ENCODE measurements around the gene KIF26B. TPM values are rescaled to one million over a fixed set of nuclear protein-coding genes. Genes with fewer than 3 reads are reported as not detected.

The KIF26B gene
- polyA plus RNA-seq, 1 donor (not counting 4 experiments of a cell fraction or from before 2014, with no cell fraction given) = 0.58 TPM

- dilution Hi-C loops (cut with MboI; ENCODE audit: extremely low pct_ligation_motif_present, low sequenced_read_pairs) = no loop called here
- H3K9ac ChIP-seq (ENCODE audit: control insufficient read depth, extremely low read depth, insufficient read depth, low read length) = no peak overlapping the region
These were observed 187.0 kb downstream of the KIF26B start for GRCh38 chr1:245341743-245342142.

DNA sequence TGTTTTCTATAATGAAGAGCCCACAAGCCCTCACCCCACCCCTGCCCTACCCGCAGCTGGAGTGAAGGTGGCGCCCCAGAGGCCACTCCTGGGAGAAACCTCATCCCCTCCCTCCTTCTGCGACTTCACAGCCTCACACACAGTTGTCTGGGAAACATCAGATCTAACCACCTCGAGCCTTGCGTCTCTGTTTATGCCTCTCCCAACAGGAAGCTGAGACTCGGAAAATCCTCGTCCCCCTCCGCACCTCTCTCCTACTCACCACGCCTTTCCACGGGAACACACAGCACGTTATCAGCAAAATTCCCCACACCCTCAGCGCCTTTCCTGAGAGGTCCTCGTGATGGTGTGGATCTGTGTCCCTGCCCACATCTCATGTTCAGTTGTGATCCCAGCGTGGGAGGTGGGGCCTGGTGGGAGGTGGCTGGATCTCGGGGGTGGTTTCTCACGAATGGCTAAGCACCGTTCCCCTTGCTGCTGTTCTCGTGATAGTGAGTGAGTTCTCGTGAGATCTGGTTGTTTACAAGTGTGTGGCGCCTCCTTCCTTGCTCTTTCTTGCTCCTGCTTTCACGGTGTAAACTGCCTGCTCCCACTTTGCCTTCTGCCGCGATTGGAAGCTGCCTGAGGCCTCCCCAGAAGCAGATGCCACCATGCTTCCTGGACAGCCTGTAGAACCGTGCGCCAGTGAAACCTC, 190.6 kb downstream of the KIF26B start:
- H3K27me3 ChIP-seq (ENCODE audit: control insufficient read depth, extremely low read depth, insufficient read depth, low read length) = no peaks in the 10 kb centered on the region

More at GRCh38 chr1:245341743-245342142, 187.0 kb downstream of the KIF26B start:
- Histone ChIP-seq H4K20me1 (ENCODE audit: control insufficient read depth, extremely low read depth, insufficient read depth, low read length) (no peaks in the 10 kb centered on the region), H3K27me3 (ENCODE audit: control insufficient read depth, extremely low read depth, insufficient read depth, low read length) (no peaks in the 10 kb centered on the region), H3K4me3 (ENCODE audit: control insufficient read depth in 2 of 3, extremely low read depth in 1 of 3, insufficient read depth in 2 of 3, low read depth in 1 of 3, low read length in 3 of 3) (no peak overlapping the region), H3K27ac (ENCODE audit: control insufficient read depth, insufficient read depth, low read length) (no peak overlapping the region), H3K9me3 (ENCODE audit: control insufficient read depth, low read depth, low read length) (no peaks in the 10 kb centered on the region), H3K4me1 (ENCODE audit: control insufficient read depth, extremely low read depth, insufficient read depth, low read length) (peaks cover 2% of the 10 kb centered on the region), H3K79me2 (ENCODE audit: control insufficient read depth, insufficient read depth, low read length) (no peaks in the 10 kb centered on the region), H2AFZ (ENCODE audit: control insufficient read depth, low read length) (no peak overlapping the region), H3K36me3 (ENCODE audit: control insufficient read depth in 2 of 2, extremely low read depth in 1 of 2, insufficient read depth in 2 of 2, low read length in 2 of 2) (no peaks in the 10 kb centered on the region), H3K4me2 (ENCODE audit: control insufficient read depth, extremely low read depth, insufficient read depth, low read depth, low read length) (no peak overlapping the region), H3K9me1 (ENCODE audit: control insufficient read depth, extremely low read depth, insufficient read depth, low read length) (no peaks in the 10 kb centered on the region)
- no peak for DNase-seq (ENCODE audit: low read depth, low spot score)
- TF ChIP-seq, protein P1, sequence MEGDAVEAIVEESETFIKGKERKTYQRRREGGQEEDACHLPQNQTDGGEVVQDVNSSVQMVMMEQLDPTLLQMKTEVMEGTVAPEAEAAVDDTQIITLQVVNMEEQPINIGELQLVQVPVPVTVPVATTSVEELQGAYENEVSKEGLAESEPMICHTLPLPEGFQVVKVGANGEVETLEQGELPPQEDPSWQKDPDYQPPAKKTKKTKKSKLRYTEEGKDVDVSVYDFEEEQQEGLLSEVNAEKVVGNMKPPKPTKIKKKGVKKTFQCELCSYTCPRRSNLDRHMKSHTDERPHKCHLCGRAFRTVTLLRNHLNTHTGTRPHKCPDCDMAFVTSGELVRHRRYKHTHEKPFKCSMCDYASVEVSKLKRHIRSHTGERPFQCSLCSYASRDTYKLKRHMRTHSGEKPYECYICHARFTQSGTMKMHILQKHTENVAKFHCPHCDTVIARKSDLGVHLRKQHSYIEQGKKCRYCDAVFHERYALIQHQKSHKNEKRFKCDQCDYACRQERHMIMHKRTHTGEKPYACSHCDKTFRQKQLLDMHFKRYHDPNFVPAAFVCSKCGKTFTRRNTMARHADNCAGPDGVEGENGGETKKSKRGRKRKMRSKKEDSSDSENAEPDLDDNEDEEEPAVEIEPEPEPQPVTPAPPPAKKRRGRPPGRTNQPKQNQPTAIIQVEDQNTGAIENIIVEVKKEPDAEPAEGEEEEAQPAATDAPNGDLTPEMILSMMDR (optimal IDR thresholded peaks at IDR 0.05 in 1 of 3, IDR thresholded peaks at IDR 0.05 in 1 of 3, conservative IDR thresholded peaks at IDR 0.05 in 1 of 3; ENCODE audit: extremely low read depth in 1 of 3, insufficient read depth in 2 of 3, low read length in 3 of 3) = no peak
- no peak for TF ChIP-seq EZH2 (IDR thresholded peaks at IDR 0.05; ENCODE audit: low read length)
- FAIRE-seq = no peak

More for the DNA sequence above, 190.6 kb downstream of the KIF26B start:
- no peak overlapping the region for H3K4me2 ChIP-seq (ENCODE audit: control insufficient read depth, extremely low read depth, insufficient read depth, low read depth, low read length)
- no peaks in the 10 kb centered on the region for H3K79me2 ChIP-seq (ENCODE audit: control insufficient read depth, insufficient read depth, low read length)
- FAIRE-seq (no peak), DNase-seq (ENCODE audit: low read depth, low spot score) (no peak)
- dilution Hi-C loops (cut with MboI; ENCODE audit: extremely low pct_ligation_motif_present, low sequenced_read_pairs) = no loop called here
- H3K27ac ChIP-seq (ENCODE audit: control insufficient read depth, insufficient read depth, low read length) = no peak overlapping the region
- H3K9me1 ChIP-seq (ENCODE audit: control insufficient read depth, extremely low read depth, insufficient read depth, low read length) = no peaks in the 10 kb centered on the region
- no peak overlapping the region for H3K4me3 ChIP-seq (ENCODE audit: control insufficient read depth in 2 of 3, extremely low read depth in 1 of 3, insufficient read depth in 2 of 3, low read depth in 1 of 3, low read length in 3 of 3)
- H3K36me3 ChIP-seq (ENCODE audit: control insufficient read depth in 2 of 2, extremely low read depth in 1 of 2, insufficient read depth in 2 of 2, low read length in 2 of 2) = no peaks in the 10 kb centered on the region
- TF ChIP-seq, protein P1 (optimal IDR thresholded peaks at IDR 0.05 in 1 of 3, IDR thresholded peaks at IDR 0.05 in 1 of 3, conservative IDR thresholded peaks at IDR 0.05 in 1 of 3; ENCODE audit: extremely low read depth in 1 of 3, insufficient read depth in 2 of 3, low read length in 3 of 3) = no peak
- no peak for TF ChIP-seq EZH2 (IDR thresholded peaks at IDR 0.05; ENCODE audit: low read length)
- no peak overlapping the region for H3K9ac ChIP-seq (ENCODE audit: control insufficient read depth, extremely low read depth, insufficient read depth, low read length)
- H3K9me3 ChIP-seq (ENCODE audit: control insufficient read depth, low read depth, low read length) = no peaks in the 10 kb centered on the region
- no peaks in the 10 kb centered on the region for H4K20me1 ChIP-seq (ENCODE audit: control insufficient read depth, extremely low read depth, insufficient read depth, low read length)
- no peaks in the 10 kb centered on the region for H3K4me1 ChIP-seq (ENCODE audit: control insufficient read depth, extremely low read depth, insufficient read depth, low read length)
- no peak overlapping the region for H2AFZ ChIP-seq (ENCODE audit: control insufficient read depth, low read length)
